ENCODE results near the gene TASP1.

Gene TASP1

GRCh38 chr20:13468166-13468565 is 170.6 kb downstream of the TASP1 start:
- H3K36me3 ChIP-seq (ENCODE audit: control insufficient read depth in 1 of 2, insufficient read depth in 2 of 2, low read depth in 1 of 2, low read length in 2 of 2) = no peaks in the 10 kb centered on the region
- H2BK15ac ChIP-seq (ENCODE audit: low read depth, poor library complexity, severe bottlenecking) = no peak overlapping the region
- H3K4ac ChIP-seq (ENCODE audit: low read depth in 1 of 2, low read length in 2 of 2) = no peak overlapping the region
- H2AK5ac ChIP-seq (ENCODE audit: low read length, severe bottlenecking) = no peak overlapping the region
- no peak overlapping the region for H2BK5ac ChIP-seq (ENCODE audit: low read depth, low read length, poor library complexity, severe bottlenecking)
- H3K9me3 ChIP-seq (ENCODE audit: control insufficient read depth, low read length) = peaks cover 23% of the 10 kb centered on the region
- H2BK12ac ChIP-seq (ENCODE audit: low read length in 2 of 2) = no peak overlapping the region
- no peak overlapping the region for H3K4me3 ChIP-seq (ENCODE audit: insufficient read depth in 1 of 2, low read depth in 1 of 2, low read length in 2 of 2)
- no peak overlapping the region for H3K9ac ChIP-seq (ENCODE audit: low read length)
- no peak overlapping the region for H4K91ac ChIP-seq (ENCODE audit: low read length)
- H3K4me1 ChIP-seq (ENCODE audit: control insufficient read depth, insufficient read depth, low read depth, low read length) = no peaks in the 10 kb centered on the region
- H2BK120ac ChIP-seq (ENCODE audit: low read depth, low read length) = no peak overlapping the region
- no peak overlapping the region for H3K18ac ChIP-seq (ENCODE audit: low read depth in 1 of 2, low read length in 2 of 2)
- DNase-seq = no peak
- no peak overlapping the region for H3K23ac ChIP-seq (ENCODE audit: low read length in 2 of 2)
- H2AFZ ChIP-seq (ENCODE audit: low read depth, low read length) = no peak overlapping the region
- H3K14ac ChIP-seq (ENCODE audit: low read length in 2 of 2) = no peak overlapping the region
- no peak overlapping the region for H3K27ac ChIP-seq (ENCODE audit: low read length, poor library complexity, severe bottlenecking)
- H3K4me2 ChIP-seq (ENCODE audit: low read length, poor library complexity, severe bottlenecking) = no peak overlapping the region
- H3K27me3 ChIP-seq (ENCODE audit: control insufficient read depth in 1 of 2, insufficient read depth in 1 of 2, low read length in 2 of 2) = no peaks in the 10 kb centered on the region
- peaks cover 2% of the 10 kb centered on the region for H3K79me1 ChIP-seq (replicated peaks; ENCODE audit: low read length, poor library complexity, severe bottlenecking)
- no peak overlapping the region for H4K8ac ChIP-seq (ENCODE audit: low read length)

- 100% methylated on average over 1 of the region's 3 CpGs for WGBS
- no peak overlapping the region for H3K18ac ChIP-seq (ENCODE audit: low read depth in 1 of 2, low read length in 2 of 2)
- H2AK5ac ChIP-seq (ENCODE audit: low read length, severe bottlenecking) = no peak overlapping the region
- no peak overlapping the region for H3K4ac ChIP-seq (ENCODE audit: low read depth in 1 of 2, low read length in 2 of 2)
- no peaks in the 10 kb centered on the region for H3K36me3 ChIP-seq (ENCODE audit: control insufficient read depth in 1 of 2, insufficient read depth in 2 of 2, low read depth in 1 of 2, low read length in 2 of 2)
- H3K27me3 ChIP-seq (ENCODE audit: control insufficient read depth in 1 of 2, insufficient read depth in 1 of 2, low read length in 2 of 2) = no peaks in the 10 kb centered on the region
- no peak overlapping the region for H4K8ac ChIP-seq (ENCODE audit: low read length)
- no peaks in the 10 kb centered on the region for H3K4me1 ChIP-seq (ENCODE audit: control insufficient read depth, insufficient read depth, low read depth, low read length)
- no peak overlapping the region for H3K27ac ChIP-seq (ENCODE audit: low read length, poor library complexity, severe bottlenecking)
- no peak overlapping the region for H3K23ac ChIP-seq (ENCODE audit: low read length in 2 of 2)
- H3K9ac ChIP-seq (ENCODE audit: low read length) = no peak overlapping the region
- H3K4me3 ChIP-seq (ENCODE audit: insufficient read depth in 1 of 2, low read depth in 1 of 2, low read length in 2 of 2) = no peak overlapping the region
- H3K4me2 ChIP-seq (ENCODE audit: low read length, poor library complexity, severe bottlenecking) = no peak overlapping the region
- H3K14ac ChIP-seq (ENCODE audit: low read length in 2 of 2) = no peak overlapping the region
- no peak overlapping the region for H2BK12ac ChIP-seq (ENCODE audit: low read length in 2 of 2)
- H4K91ac ChIP-seq (ENCODE audit: low read length) = no peak overlapping the region
- no peak overlapping the region for H2AFZ ChIP-seq (ENCODE audit: low read depth, low read length)
- H2BK5ac ChIP-seq (ENCODE audit: low read depth, low read length, poor library complexity, severe bottlenecking) = no peak overlapping the region
- H2BK120ac ChIP-seq (ENCODE audit: low read depth, low read length) = no peak overlapping the region
- no peak overlapping the region for H2BK15ac ChIP-seq (ENCODE audit: low read depth, poor library complexity, severe bottlenecking)
- DNase-seq = peak; percentile 73
- no peaks in the 10 kb centered on the region for H3K79me1 ChIP-seq (replicated peaks; ENCODE audit: low read length, poor library complexity, severe bottlenecking)
- H3K9me3 ChIP-seq (ENCODE audit: control insufficient read depth, low read length) = peaks cover 8% of the 10 kb centered on the region
Measured at GRCh38 chr20:13464702-13465101, 174.0 kb downstream of the TASP1 start.

GRCh38 chr20:13461849-13462458 is 176.8 kb downstream of the TASP1 start:
- H2AFZ ChIP-seq (ENCODE audit: low read depth, low read length) = no peak overlapping the region
- DNase-seq = no peak

GRCh38 chr20:13458860-13459451 is 179.8 kb downstream of the TASP1 start:
- Histone ChIP-seq H3K79me1 (replicated peaks; ENCODE audit: low read length, poor library complexity, severe bottlenecking) (no peaks in the 10 kb centered on the region), H2BK5ac (ENCODE audit: low read depth, low read length, poor library complexity, severe bottlenecking) (no peak overlapping the region), H2AK5ac (ENCODE audit: low read length, severe bottlenecking) (no peak overlapping the region), H3K14ac (ENCODE audit: low read length in 2 of 2) (no peak overlapping the region), H3K23ac (ENCODE audit: low read length in 2 of 2) (no peak overlapping the region), H3K27me3 (ENCODE audit: control insufficient read depth in 1 of 2, insufficient read depth in 1 of 2, low read length in 2 of 2) (no peaks in the 10 kb centered on the region), H3K4me3 (ENCODE audit: insufficient read depth in 1 of 2, low read depth in 1 of 2, low read length in 2 of 2) (no peak overlapping the region), H2BK15ac (ENCODE audit: low read depth, poor library complexity, severe bottlenecking) (no peak overlapping the region), H4K8ac (ENCODE audit: low read length) (no peak overlapping the region), H3K9me3 (ENCODE audit: control insufficient read depth, low read length) (peaks cover 4% of the 10 kb centered on the region), H3K4me2 (ENCODE audit: low read length, poor library complexity, severe bottlenecking) (no peak overlapping the region), H2BK12ac (ENCODE audit: low read length in 2 of 2) (no peak overlapping the region), H4K91ac (ENCODE audit: low read length) (no peak overlapping the region), H3K4ac (ENCODE audit: low read depth in 1 of 2, low read length in 2 of 2) (no peak overlapping the region), H2BK120ac (ENCODE audit: low read depth, low read length) (no peak overlapping the region), H3K4me1 (ENCODE audit: control insufficient read depth, insufficient read depth, low read depth, low read length) (peaks cover 2% of the 10 kb centered on the region), H3K18ac (ENCODE audit: low read depth in 1 of 2, low read length in 2 of 2) (no peak overlapping the region), H3K9ac (ENCODE audit: low read length) (no peak overlapping the region), H3K36me3 (ENCODE audit: control insufficient read depth in 1 of 2, insufficient read depth in 2 of 2, low read depth in 1 of 2, low read length in 2 of 2) (no peaks in the 10 kb centered on the region), H2AFZ (ENCODE audit: low read depth, low read length) (no peak overlapping the region), H3K27ac (ENCODE audit: low read length, poor library complexity, severe bottlenecking) (no peak overlapping the region)
- DNase-seq = peak; percentile 36
- WGBS = 84% methylated on average over 3 of the region's 3 CpGs

More at GRCh38 chr20:13461849-13462458, 176.8 kb downstream of the TASP1 start:
- 97% methylated on average over 2 of the region's 2 CpGs for WGBS
- no peaks in the 10 kb centered on the region for H3K36me3 ChIP-seq (ENCODE audit: control insufficient read depth in 1 of 2, insufficient read depth in 2 of 2, low read depth in 1 of 2, low read length in 2 of 2)
- H3K4me2 ChIP-seq (ENCODE audit: low read length, poor library complexity, severe bottlenecking) = no peak overlapping the region
- H2BK15ac ChIP-seq (ENCODE audit: low read depth, poor library complexity, severe bottlenecking) = no peak overlapping the region
- no peak overlapping the region for H3K18ac ChIP-seq (ENCODE audit: low read depth in 1 of 2, low read length in 2 of 2)
- H3K79me1 ChIP-seq (replicated peaks; ENCODE audit: low read length, poor library complexity, severe bottlenecking) = no peaks in the 10 kb centered on the region
- no peak overlapping the region for H4K8ac ChIP-seq (ENCODE audit: low read length)
- H2BK12ac ChIP-seq (ENCODE audit: low read length in 2 of 2) = no peak overlapping the region
- no peak overlapping the region for H3K23ac ChIP-seq (ENCODE audit: low read length in 2 of 2)
- H4K91ac ChIP-seq (ENCODE audit: low read length) = no peak overlapping the region
- no peak overlapping the region for H3K4ac ChIP-seq (ENCODE audit: low read depth in 1 of 2, low read length in 2 of 2)
- H3K4me3 ChIP-seq (ENCODE audit: insufficient read depth in 1 of 2, low read depth in 1 of 2, low read length in 2 of 2) = no peak overlapping the region
- no peaks in the 10 kb centered on the region for H3K4me1 ChIP-seq (ENCODE audit: control insufficient read depth, insufficient read depth, low read depth, low read length)
- H3K27me3 ChIP-seq (ENCODE audit: control insufficient read depth in 1 of 2, insufficient read depth in 1 of 2, low read length in 2 of 2) = no peaks in the 10 kb centered on the region
- H3K9me3 ChIP-seq (ENCODE audit: control insufficient read depth, low read length) = no peaks in the 10 kb centered on the region
- H2AK5ac ChIP-seq (ENCODE audit: low read length, severe bottlenecking) = no peak overlapping the region
- H2BK120ac ChIP-seq (ENCODE audit: low read depth, low read length) = no peak overlapping the region
- H3K27ac ChIP-seq (ENCODE audit: low read length, poor library complexity, severe bottlenecking) = no peak overlapping the region
- H2BK5ac ChIP-seq (ENCODE audit: low read depth, low read length, poor library complexity, severe bottlenecking) = no peak overlapping the region
- no peak overlapping the region for H3K14ac ChIP-seq (ENCODE audit: low read length in 2 of 2)
- H3K9ac ChIP-seq (ENCODE audit: low read length) = no peak overlapping the region
